ENCODE data around the gene CAND2. TPM values are rescaled to one million over a fixed set of nuclear protein-coding genes. Genes with fewer than 3 reads are reported as not detected.

The CAND2 gene
- total RNA-seq, 4 donors from 2014 or later = 14.3 to 24.5 (median 18.7) TPM

- no peaks in the 10 kb centered on the region for H3K4me1 ChIP-seq
- no peaks in the 10 kb centered on the region for H3K27me3 ChIP-seq
- H3K9me3 ChIP-seq = no peaks in the 10 kb centered on the region
- TF ChIP-seq POLR2A (IDR thresholded peaks at IDR 0.05) (no peak), EP300 (IDR thresholded peaks at IDR 0.05) (no peak)
- TF ChIP-seq, protein P1, sequence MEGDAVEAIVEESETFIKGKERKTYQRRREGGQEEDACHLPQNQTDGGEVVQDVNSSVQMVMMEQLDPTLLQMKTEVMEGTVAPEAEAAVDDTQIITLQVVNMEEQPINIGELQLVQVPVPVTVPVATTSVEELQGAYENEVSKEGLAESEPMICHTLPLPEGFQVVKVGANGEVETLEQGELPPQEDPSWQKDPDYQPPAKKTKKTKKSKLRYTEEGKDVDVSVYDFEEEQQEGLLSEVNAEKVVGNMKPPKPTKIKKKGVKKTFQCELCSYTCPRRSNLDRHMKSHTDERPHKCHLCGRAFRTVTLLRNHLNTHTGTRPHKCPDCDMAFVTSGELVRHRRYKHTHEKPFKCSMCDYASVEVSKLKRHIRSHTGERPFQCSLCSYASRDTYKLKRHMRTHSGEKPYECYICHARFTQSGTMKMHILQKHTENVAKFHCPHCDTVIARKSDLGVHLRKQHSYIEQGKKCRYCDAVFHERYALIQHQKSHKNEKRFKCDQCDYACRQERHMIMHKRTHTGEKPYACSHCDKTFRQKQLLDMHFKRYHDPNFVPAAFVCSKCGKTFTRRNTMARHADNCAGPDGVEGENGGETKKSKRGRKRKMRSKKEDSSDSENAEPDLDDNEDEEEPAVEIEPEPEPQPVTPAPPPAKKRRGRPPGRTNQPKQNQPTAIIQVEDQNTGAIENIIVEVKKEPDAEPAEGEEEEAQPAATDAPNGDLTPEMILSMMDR (IDR thresholded peaks at IDR 0.05) = peak in 1 of 5 experiments; percentile 9
- no peak overlapping the region for H3K27ac ChIP-seq
- WGBS, 2 donors = 56 to 62% methylated on average over 8 of the region's 8 CpGs
- H3K4me3 ChIP-seq = no peak overlapping the region
- DNase-seq (ENCODE audit: low spot score in 2 of 2) = no peak
- H3K36me3 ChIP-seq = peaks cover 0 to 74% (median 2%) of the 10 kb centered on the region in 3 donors
Measured at GRCh38 chr3:12822725-12823373, 26.4 kb downstream of the CAND2 start.

- H3K36me3 ChIP-seq = peaks cover 0 to 75% (median 2%) of the 10 kb centered on the region in 3 donors
- 88 to 94% methylated on average over 7 of the region's 7 CpGs for WGBS, 2 donors
Measured at GRCh38 chr3:12824299-12824698, 27.8 kb downstream of the CAND2 start.

DNA sequence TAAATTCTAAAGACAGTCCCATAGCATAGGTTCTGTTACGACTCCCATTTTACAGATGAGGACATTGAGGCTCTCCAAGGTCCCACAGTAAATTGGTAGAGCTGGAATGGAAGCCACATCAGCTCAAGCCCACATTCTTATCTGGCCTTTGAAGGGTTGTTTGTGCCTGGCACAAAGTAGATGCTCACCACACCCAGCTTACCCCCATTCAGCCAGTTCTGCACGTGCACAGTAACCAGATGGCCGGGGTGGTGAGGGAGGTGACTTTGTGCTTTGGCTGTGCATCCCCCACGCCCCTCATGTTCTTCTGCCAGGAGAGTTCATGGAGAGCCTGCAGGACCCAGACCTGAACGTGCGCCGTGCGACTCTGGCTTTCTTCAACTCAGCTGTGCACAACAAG lies 28.7 kb downstream of the CAND2 start:
- Histone ChIP-seq H3K4me1 (peaks cover 0 to 7% (median 0%) of the 10 kb centered on the region in 4 donors), H3K4me3 (no peak overlapping the region), H3K27me3 (no peaks in the 10 kb centered on the region), H3K36me3 (peaks cover 0 to 75% (median 2%) of the 10 kb centered on the region in 3 donors), H3K27ac (no peak overlapping the region), H3K9me3 (no peaks in the 10 kb centered on the region)
- no peak for DNase-seq (ENCODE audit: low spot score in 2 of 2)
- TF ChIP-seq EP300 (IDR thresholded peaks at IDR 0.05) (no peak), POLR2A (IDR thresholded peaks at IDR 0.05) (no peak)
- TF ChIP-seq, protein P1 (IDR thresholded peaks at IDR 0.05) = no peak
- WGBS, 2 donors = 87 to 88% methylated on average over 8 of the region's 8 CpGs

More at GRCh38 chr3:12824299-12824698, 27.8 kb downstream of the CAND2 start:
- Histone ChIP-seq H3K4me1 (no peaks in the 10 kb centered on the region), H3K27me3 (no peaks in the 10 kb centered on the region), H3K27ac (no peak overlapping the region), H3K9me3 (no peaks in the 10 kb centered on the region), H3K4me3 (no peak overlapping the region)
- TF ChIP-seq POLR2A (IDR thresholded peaks at IDR 0.05) (no peak), EP300 (IDR thresholded peaks at IDR 0.05) (no peak)
- TF ChIP-seq, protein P1 (IDR thresholded peaks at IDR 0.05) = no peak
- DNase-seq (ENCODE audit: low spot score in 2 of 2) = no peak

GRCh38 chr3:12828751-12829150 lies 32.3 kb downstream of the CAND2 start:
- no peaks in the 10 kb centered on the region for H3K27me3 ChIP-seq
- H3K4me1 ChIP-seq = peaks cover 0 to 22% (median 0%) of the 10 kb centered on the region in 4 donors
- H3K36me3 ChIP-seq = peaks cover 3 to 87% (median 4%) of the 10 kb centered on the region in 3 donors
- H3K4me3 ChIP-seq = no peak overlapping the region
- TF ChIP-seq, protein P1 (IDR thresholded peaks at IDR 0.05) = no peak
- TF ChIP-seq POLR2A (IDR thresholded peaks at IDR 0.05) = no peak
- no peak for TF ChIP-seq EP300 (IDR thresholded peaks at IDR 0.05)
- 91 to 92% methylated on average over 4 of the region's 4 CpGs for WGBS, 2 donors
- DNase-seq (ENCODE audit: low spot score in 2 of 2) = no peak
- H3K9me3 ChIP-seq = no peaks in the 10 kb centered on the region
- H3K27ac ChIP-seq = no peak overlapping the region

DNA sequence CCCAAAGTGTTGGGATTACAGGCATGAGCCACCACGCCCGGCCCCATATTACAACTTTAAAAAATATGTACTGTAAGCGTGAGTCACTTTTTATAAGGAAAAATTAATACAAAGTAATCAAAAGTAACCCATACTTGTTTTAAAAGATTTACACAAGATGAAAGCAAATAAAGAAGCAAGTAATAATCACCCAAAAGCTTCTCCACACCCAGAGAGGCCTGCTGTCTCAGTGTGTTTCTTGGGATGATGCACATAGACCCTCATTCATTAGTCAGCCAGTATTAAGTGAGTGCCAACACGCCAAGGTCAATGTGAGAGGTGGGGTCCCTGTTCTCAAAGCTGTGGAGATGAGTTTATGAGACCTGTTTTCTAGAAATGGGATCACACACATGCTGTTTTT lies 32.9 kb downstream of the CAND2 start:
- peaks cover 4 to 93% (median 7%) of the 10 kb centered on the region in 3 donors for H3K36me3 ChIP-seq

More for the DNA sequence above, 32.9 kb downstream of the CAND2 start:
- no peaks in the 10 kb centered on the region for H3K9me3 ChIP-seq
- no peak for DNase-seq (ENCODE audit: low spot score in 2 of 2)
- no peak overlapping the region for H3K4me3 ChIP-seq
- peaks cover 0 to 22% (median 0%) of the 10 kb centered on the region in 4 donors for H3K4me1 ChIP-seq
- TF ChIP-seq, protein P1 (IDR thresholded peaks at IDR 0.05) = no peak
- TF ChIP-seq POLR2A (IDR thresholded peaks at IDR 0.05) = no peak
- TF ChIP-seq EP300 (IDR thresholded peaks at IDR 0.05) = no peak
- H3K27ac ChIP-seq = no peak overlapping the region
- no peaks in the 10 kb centered on the region for H3K27me3 ChIP-seq
- 85 to 92% methylated on average over 4 of the region's 4 CpGs for WGBS, 2 donors

All from tibial nerve (tissue), 4 donors.